ENCODE results near the gene MID1IP1. TPM values are rescaled to one million over a fixed set of nuclear protein-coding genes. Genes with fewer than 3 reads are reported as not detected.

The MID1IP1 gene
- total and polyA plus RNA-seq, 4 donors = 6.8 to 92.0 (median 37.0) TPM

- TF ChIP-seq ATF3 (IDR thresholded peaks at IDR 0.05) = no peak
These were observed 47.6 kb downstream of the MID1IP1 start (continued) for GRCh38 chrX:38848671-38849455.

GRCh38 chrX:38850807-38851544, 49.7 kb downstream of the MID1IP1 start:
- no peak for DNase-seq (ENCODE audit: low spot score)
- no peak for TF ChIP-seq ZBTB33 (IDR thresholded peaks at IDR 0.05)
- no peak for TF ChIP-seq GABPA (IDR thresholded peaks at IDR 0.05 in 1 of 2, conservative IDR thresholded peaks at IDR 0.05 in 1 of 2)
- TF ChIP-seq HNF4A (conservative IDR thresholded peaks at IDR 0.05) = no peak
- TF ChIP-seq CTCF (IDR thresholded peaks at IDR 0.05; ENCODE audit: low read depth, low read length, missing input control) = no peak
- no peak for TF ChIP-seq MAX (IDR thresholded peaks at IDR 0.05)
- no peak for TF ChIP-seq TAF1 (conservative IDR thresholded peaks at IDR 0.05)
- TF ChIP-seq EGR1 (IDR thresholded peaks at IDR 0.05; ENCODE audit: low read depth in 2 of 2) = no peak
- TF ChIP-seq SP1 (IDR thresholded peaks at IDR 0.05) = no peak
- no peak for TF ChIP-seq RXRA (IDR thresholded peaks at IDR 0.05)
- no peak for TF ChIP-seq FOXA1 (IDR thresholded peaks at IDR 0.05)
- TF ChIP-seq ATF3 (IDR thresholded peaks at IDR 0.05) = no peak
- TF ChIP-seq NR2F2 (IDR thresholded peaks at IDR 0.05) = no peak
- TF ChIP-seq RAD21 (IDR thresholded peaks at IDR 0.05) = no peak
- no peak for TF ChIP-seq REST (IDR thresholded peaks at IDR 0.05)
- TF ChIP-seq YY1 (IDR thresholded peaks at IDR 0.05) = no peak
- no peak for TF ChIP-seq JUND (IDR thresholded peaks at IDR 0.05)
- no peak for TF ChIP-seq FOXA2 (IDR thresholded peaks at IDR 0.05)
- no peaks in the 10 kb centered on the region for H3K27me3 ChIP-seq (ENCODE audit: control insufficient read depth in 4 of 4, insufficient read depth in 4 of 4, low read length in 3 of 4)
- H3K9ac ChIP-seq (ENCODE audit: low read depth in 1 of 2, low read length in 2 of 2) = no peak overlapping the region
- peaks cover 0 to 16% (median 14%) of the 10 kb centered on the region in 4 donors for H3K4me1 ChIP-seq (ENCODE audit: control insufficient read depth in 4 of 4, insufficient read depth in 4 of 4, low read length in 3 of 4)
- H3K9me3 ChIP-seq (ENCODE audit: control insufficient read depth in 4 of 4, low read length in 3 of 4) = no peaks in the 10 kb centered on the region
- H3K27ac ChIP-seq (ENCODE audit: low read depth in 1 of 2, low read length in 2 of 2) = no peak overlapping the region
- WGBS = 78% methylated on average over 6 of the region's 6 CpGs
- no peaks in the 10 kb centered on the region for H3K36me3 ChIP-seq (ENCODE audit: control insufficient read depth in 4 of 4, insufficient read depth in 3 of 4, low read depth in 1 of 4, low read length in 3 of 4)
- no peak overlapping the region for H3K4me3 ChIP-seq (ENCODE audit: low read depth in 1 of 3, low read length in 3 of 3)
